Head of caudate nucleus (tissue), 42 donors: ENCODE results near the gene TSEN2.
A peak's percentile ranks its signal among the peaks of the same experiment; 100 is the strongest.
"Not testable (repeated sequence)": the region's sequence is repeated elsewhere in the genome, so short reads cannot be mapped to it uniquely, and the experiment has no call there.

Experiments
- DNase-seq, 42 donors: peaks; one replicate each; pipeline versions ENCODE4 v3.0.0 to v3.0.0-alpha.2; 2020 to 2021; ENCODE audit warnings: mixed read lengths in 7 of 42
- intact Hi-C: fragments of 100-400 bp; cut with DNase I; formaldehyde crosslinking; loops from one replicate; pipeline ENCODE4 v1.15.0; 2022

Gene TSEN2

GRCh38 chr3:12468276-12468675 lies 16.0 kb upstream of the TSEN2 start:
- intact Hi-C loops, result no loop called here
- DNase-seq, result no peak

GRCh38 chr3:12468757-12469156 lies 15.5 kb upstream of the TSEN2 start:
- intact Hi-C loops, result no loop called here
- no peak for DNase-seq

GRCh38 chr3:12469222-12469621 lies 15.1 kb upstream of the TSEN2 start:
- intact Hi-C loops, DNase-seq: not testable (repeated sequence)

- intact Hi-C loops, result loop anchor here (5.0 kb wide), 1 partner anchor 333 kb away; no protein-coding TSS in a partner anchor
- DNase-seq, result no peak
Measured at GRCh38 chr3:12470111-12470510, 14.2 kb upstream of the TSEN2 start.

GRCh38 chr3:12470680-12471079 lies 13.6 kb upstream of the TSEN2 start:
- intact Hi-C loops, result loop anchor here (5.0 kb wide), 1 partner anchor 333 kb away; no protein-coding TSS in a partner anchor
- DNase-seq, result no peak

- intact Hi-C loops, result loop anchor here (5.0 kb wide), 1 partner anchor 334 kb away; no protein-coding TSS in a partner anchor
- DNase-seq, result peak in 10 of 42 donors; percentile 8 to 57 (median 32)
Measured at GRCh38 chr3:12471241-12471640, 13.0 kb upstream of the TSEN2 start.

- intact Hi-C loops, result loop anchor here (5.0 kb wide), 1 partner anchor 335 kb away; no protein-coding TSS in a partner anchor
- peak in 1 of 42 donors; percentile 23 for DNase-seq
Measured at GRCh38 chr3:12472000-12472610, 12.2 kb upstream of the TSEN2 start.

- DNase-seq, result no peak
- intact Hi-C loops, result loop anchor here (5.0 kb wide), 1 partner anchor 335 kb away; no protein-coding TSS in a partner anchor
Measured at GRCh38 chr3:12472796-12473195, 11.5 kb upstream of the TSEN2 start.

- peak in 1 of 42 donors; percentile 4 for DNase-seq
- intact Hi-C loops, result loop anchor here (5.0 kb wide), 1 partner anchor 336 kb away; no protein-coding TSS in a partner anchor
Measured at GRCh38 chr3:12473511-12473910, 10.8 kb upstream of the TSEN2 start.

- peak in 1 of 42 donors; percentile 18 for DNase-seq
- intact Hi-C loops, result no loop called here
Measured at GRCh38 chr3:12476238-12476897, 7.9 kb upstream of the TSEN2 start.

GRCh38 chr3:12477256-12477655 lies 7.0 kb upstream of the TSEN2 start:
- intact Hi-C loops, result no loop called here
- DNase-seq, result peak in 1 of 42 donors; percentile 39

GRCh38 chr3:12478326-12478725 lies 6.0 kb upstream of the TSEN2 start:
- peak in 1 of 42 donors; percentile 26 for DNase-seq
- intact Hi-C loops, result no loop called here

GRCh38 chr3:12479198-12479597 lies 5.1 kb upstream of the TSEN2 start:
- intact Hi-C loops, result not testable (repeated sequence)
- peak in 1 of 42 donors; percentile 23 for DNase-seq

- intact Hi-C loops, result no loop called here
- peak in 11 of 42 donors; percentile 11 to 58 (median 33) for DNase-seq
Measured at GRCh38 chr3:12479919-12480427, 4.3 kb upstream of the TSEN2 start.

GRCh38 chr3:12483410-12483809 lies 870 bp upstream of the TSEN2 start:
- intact Hi-C loops, result no loop called here
- peak in 1 of 42 donors; percentile 23 for DNase-seq

GRCh38 chr3:12483872-12484197 lies 445 bp upstream of the TSEN2 start:
- intact Hi-C loops, result no loop called here
- peak in 2 of 42 donors; percentile 8 to 16 for DNase-seq

GRCh38 chr3:12484983-12485327 lies 675 bp downstream of the TSEN2 start:
- intact Hi-C loops, result loop anchor here (5.0 kb wide), 2 partner anchors 72 to 177 kb away; partner anchors contain the start of genes MKRN2 and RAF1
- peak in 1 of 42 donors; percentile 5 for DNase-seq

GRCh38 chr3:12486001-12486400 lies 1.7 kb downstream of the TSEN2 start:
- no peak for DNase-seq
- intact Hi-C loops, result loop anchor here (5.0 kb wide), 2 partner anchors 71 to 176 kb away; partner anchors contain the start of genes MKRN2 and RAF1

- DNase-seq, result no peak
- intact Hi-C loops, result loop anchor here (5.0 kb wide), 2 partner anchors 70 to 175 kb away; partner anchors contain the start of genes MKRN2 and RAF1
Measured at GRCh38 chr3:12486916-12487315, 2.6 kb downstream of the TSEN2 start.

GRCh38 chr3:12487336-12487735 lies 3.1 kb downstream of the TSEN2 start:
- DNase-seq, result no peak
- intact Hi-C loops, result loop anchor here (5.0 kb wide), 2 partner anchors 70 to 175 kb away; partner anchors contain the start of genes MKRN2 and RAF1
